ENCODE results near the gene VWA3A.
A peak's percentile ranks its signal among the peaks of the same experiment; 100 is the strongest.

- TF ChIP-seq, protein P1, sequence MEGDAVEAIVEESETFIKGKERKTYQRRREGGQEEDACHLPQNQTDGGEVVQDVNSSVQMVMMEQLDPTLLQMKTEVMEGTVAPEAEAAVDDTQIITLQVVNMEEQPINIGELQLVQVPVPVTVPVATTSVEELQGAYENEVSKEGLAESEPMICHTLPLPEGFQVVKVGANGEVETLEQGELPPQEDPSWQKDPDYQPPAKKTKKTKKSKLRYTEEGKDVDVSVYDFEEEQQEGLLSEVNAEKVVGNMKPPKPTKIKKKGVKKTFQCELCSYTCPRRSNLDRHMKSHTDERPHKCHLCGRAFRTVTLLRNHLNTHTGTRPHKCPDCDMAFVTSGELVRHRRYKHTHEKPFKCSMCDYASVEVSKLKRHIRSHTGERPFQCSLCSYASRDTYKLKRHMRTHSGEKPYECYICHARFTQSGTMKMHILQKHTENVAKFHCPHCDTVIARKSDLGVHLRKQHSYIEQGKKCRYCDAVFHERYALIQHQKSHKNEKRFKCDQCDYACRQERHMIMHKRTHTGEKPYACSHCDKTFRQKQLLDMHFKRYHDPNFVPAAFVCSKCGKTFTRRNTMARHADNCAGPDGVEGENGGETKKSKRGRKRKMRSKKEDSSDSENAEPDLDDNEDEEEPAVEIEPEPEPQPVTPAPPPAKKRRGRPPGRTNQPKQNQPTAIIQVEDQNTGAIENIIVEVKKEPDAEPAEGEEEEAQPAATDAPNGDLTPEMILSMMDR (IDR thresholded peaks at IDR 0.05; ENCODE audit: borderline replicate concordance, extremely low read depth, low read length, poor library complexity, severe bottlenecking): peak; percentile 77
- no peak for TF ChIP-seq EZH2 (IDR thresholded peaks at IDR 0.05; ENCODE audit: borderline replicate concordance, low read depth, low read length, severe bottlenecking)
These were observed 103.6 kb downstream of the VWA3A start for GRCh38 chr16:22195695-22196558.

All from DND-41 (cell line).